Hepatocyte (in vitro differentiated cells): ENCODE data around the gene TRIP12. TPM values are rescaled to one million over a fixed set of nuclear protein-coding genes. Genes with fewer than 3 reads are reported as not detected.

ENCODE experiments used
- DNase-seq: peaks from one replicate; pipeline ENCODE4 v3.0.0-alpha.2; 2016; ENCODE audit warnings: low spot score
- H2AFZ ChIP-seq: fragments of 200-600 bp; sonication (generic); 2 replicates; pipeline ENCODE4 v1.6.0; 2016; ENCODE audit warnings: antibody characterized with exemption, mild to moderate bottlenecking
- H3K27ac ChIP-seq: fragments of 200-600 bp; sonication (generic); 2 replicates; pipeline ENCODE4 v1.5.1; 2016; ENCODE audit warnings: mild to moderate bottlenecking
- H3K27me3 ChIP-seq: fragments of 200-600 bp; sonication (generic); 2 replicates; pipeline ENCODE4 v1.6.1; 2016
- H3K36me3 ChIP-seq: fragments of 200-600 bp; sonication (generic); replicated peaks from 2 replicates; pipeline ENCODE4 v1.5.1; 2016; ENCODE audit warnings: low read depth; ENCODE audit not compliant: insufficient read depth
- H3K4me1 ChIP-seq: fragments of 200-600 bp; sonication (generic); 2 replicates; pipeline ENCODE4 v1.5.1; 2016; ENCODE audit warnings: mild to moderate bottlenecking, moderate library complexity; ENCODE audit not compliant: insufficient read depth
- H3K4me2 ChIP-seq: fragments of 200-600 bp; sonication (generic); 2 replicates; pipeline ENCODE4 v1.6.0; 2016
- H3K4me3 ChIP-seq: fragments of 200-600 bp; sonication (generic); 2 replicates; pipeline ENCODE4 v1.5.1; 2016; ENCODE audit warnings: mild to moderate bottlenecking
- H3K79me2 ChIP-seq: fragments of 200-600 bp; sonication (generic); 2 replicates; pipeline ENCODE4 v1.6.0; 2017; ENCODE audit warnings: mild to moderate bottlenecking
- H3K9me2 ChIP-seq: fragments of 200-600 bp; sonication (generic); replicated peaks from 2 replicates; pipeline ENCODE4 v1.6.0; 2017; ENCODE audit warnings: mild to moderate bottlenecking; ENCODE audit not compliant: insufficient read depth
- H3K9me3 ChIP-seq: fragments of 200-600 bp; sonication (generic); 2 replicates; pipeline ENCODE4 v1.5.1; 2016; ENCODE audit warnings: low read depth, mild to moderate bottlenecking
- H4K20me1 ChIP-seq: fragments of 200-600 bp; sonication (generic); 2 replicates; pipeline ENCODE4 v1.6.0; 2016; ENCODE audit warnings: mild to moderate bottlenecking; ENCODE audit not compliant: insufficient read depth, poor library complexity, severe bottlenecking
- EZH2 ChIP-seq: fragments of 200-600 bp; sonication (generic); IDR thresholded peaks from 2 replicates; pipeline ENCODE4 v1.6.1; 2016; ENCODE audit warnings: antibody characterized with exemption, mild to moderate bottlenecking, borderline replicate concordance
- EZH2phosphoT487 ChIP-seq: fragments of 200-600 bp; sonication (generic); IDR thresholded peaks from one replicate; pipeline ENCODE4 v1.6.1; 2018; ENCODE audit warnings: antibody characterized with exemption, mild to moderate bottlenecking, low read depth, moderate library complexity; ENCODE audit not compliant: unreplicated experiment, severe bottlenecking
- WGBS: methylation state at CpG from one replicate; pipeline ENCODE4 v1.1.6; 2016; ENCODE audit warnings: low lambda C conversion rate; ENCODE audit errors: missing lambda C conversion rate; 5-methylcytosine and 5-hydroxymethylcytosine counted together
- polyA plus RNA-seq: library from polyadenylated mRNA; unstranded; fragments of >200 nt; fragmentation: Nextera tagmentation; extraction: Ambion mirVana; gene quantifications from 2 replicates; pipeline ENCODE4 v1.2.1, GENCODE V29; 2016
- total RNA-seq: library from RNA; depleted of rRNA; stranded (reverse); fragments of >200 nt; gene quantifications from 2 replicates; pipeline ENCODE4 v1.2.3, GENCODE V29; 2014
- TF ChIP-seq, protein P1 (sequence below): fragments of 200-600 bp; sonication (generic); IDR thresholded peaks from 2 replicates; pipeline ENCODE4 v1.5.1; 2016; ENCODE audit warnings: antibody characterized with exemption, mild to moderate bottlenecking; ENCODE audit not compliant: poor library complexity

Gene TRIP12
- total and polyA plus RNA-seq, 2 experiments from 2014 or later: 40.7 to 136 TPM

DNA sequence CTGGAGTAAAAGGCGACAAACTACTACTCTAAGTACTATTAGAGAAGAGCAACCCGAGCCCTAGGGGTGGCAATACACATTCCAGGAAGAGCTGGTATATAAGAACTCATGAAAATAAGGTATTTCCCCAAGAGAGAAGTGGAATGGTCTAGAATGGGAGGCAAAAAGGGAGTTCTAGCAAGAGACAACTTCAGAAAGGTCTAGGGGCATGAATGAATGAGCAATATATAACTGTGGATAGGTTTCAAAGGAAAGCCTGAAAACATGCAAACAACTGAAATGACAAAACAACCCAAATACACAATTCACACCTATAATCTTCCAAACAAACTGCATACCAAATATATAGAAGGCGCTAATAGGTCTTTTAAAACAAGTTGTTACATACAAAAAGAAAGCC lies 22.2 kb downstream of the TRIP12 start:
- Histone ChIP-seq H3K4me3 (no peak overlapping the region), H4K20me1 (peaks cover 95% of the 10 kb centered on the region), H3K4me2 (no peak overlapping the region), H3K79me2 (peaks cover 100% of the 10 kb centered on the region), H3K9me3 (no peaks in the 10 kb centered on the region), H3K36me3 (no peaks in the 10 kb centered on the region), H3K27ac (no peak overlapping the region), H3K9me2 (no peaks in the 10 kb centered on the region), H2AFZ (no peak overlapping the region), H3K27me3 (no peaks in the 10 kb centered on the region), H3K4me1 (no peaks in the 10 kb centered on the region)
- no peak for DNase-seq
- 89% methylated on average over 3 of the region's 3 CpGs for WGBS
- TF ChIP-seq, protein P1, sequence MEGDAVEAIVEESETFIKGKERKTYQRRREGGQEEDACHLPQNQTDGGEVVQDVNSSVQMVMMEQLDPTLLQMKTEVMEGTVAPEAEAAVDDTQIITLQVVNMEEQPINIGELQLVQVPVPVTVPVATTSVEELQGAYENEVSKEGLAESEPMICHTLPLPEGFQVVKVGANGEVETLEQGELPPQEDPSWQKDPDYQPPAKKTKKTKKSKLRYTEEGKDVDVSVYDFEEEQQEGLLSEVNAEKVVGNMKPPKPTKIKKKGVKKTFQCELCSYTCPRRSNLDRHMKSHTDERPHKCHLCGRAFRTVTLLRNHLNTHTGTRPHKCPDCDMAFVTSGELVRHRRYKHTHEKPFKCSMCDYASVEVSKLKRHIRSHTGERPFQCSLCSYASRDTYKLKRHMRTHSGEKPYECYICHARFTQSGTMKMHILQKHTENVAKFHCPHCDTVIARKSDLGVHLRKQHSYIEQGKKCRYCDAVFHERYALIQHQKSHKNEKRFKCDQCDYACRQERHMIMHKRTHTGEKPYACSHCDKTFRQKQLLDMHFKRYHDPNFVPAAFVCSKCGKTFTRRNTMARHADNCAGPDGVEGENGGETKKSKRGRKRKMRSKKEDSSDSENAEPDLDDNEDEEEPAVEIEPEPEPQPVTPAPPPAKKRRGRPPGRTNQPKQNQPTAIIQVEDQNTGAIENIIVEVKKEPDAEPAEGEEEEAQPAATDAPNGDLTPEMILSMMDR: no peak
- no peak for TF ChIP-seq EZH2
- TF ChIP-seq EZH2phosphoT487: no peak

DNA sequence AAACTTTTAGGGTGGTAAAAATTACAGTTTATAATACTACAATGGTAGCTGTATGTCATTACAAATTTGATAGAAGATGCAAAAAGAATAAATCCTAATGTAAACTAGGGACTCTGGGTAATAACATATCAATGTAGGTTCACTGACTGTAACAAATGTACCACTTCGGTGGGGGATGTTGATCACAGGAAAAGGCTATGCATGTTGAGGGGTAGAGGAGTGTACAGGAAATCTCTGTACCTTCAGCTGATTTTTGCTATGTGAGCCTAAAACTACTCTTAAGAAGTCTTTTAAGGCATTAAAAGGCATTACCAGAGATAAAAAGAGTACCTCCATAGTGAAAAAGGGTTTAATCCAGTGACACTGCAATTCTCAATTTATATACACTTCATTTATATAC lies 25.0 kb downstream of the TRIP12 start:
- Histone ChIP-seq H3K36me3 (no peaks in the 10 kb centered on the region), H2AFZ (no peak overlapping the region), H3K9me2 (no peaks in the 10 kb centered on the region), H3K27ac (no peak overlapping the region), H3K4me1 (no peaks in the 10 kb centered on the region), H3K9me3 (no peaks in the 10 kb centered on the region), H3K4me2 (no peak overlapping the region), H3K4me3 (no peak overlapping the region), H3K27me3 (no peaks in the 10 kb centered on the region), H4K20me1 (peaks cover 96% of the 10 kb centered on the region), H3K79me2 (peaks cover 100% of the 10 kb centered on the region)
- TF ChIP-seq, protein P1: no peak
- no peak for TF ChIP-seq EZH2phosphoT487
- TF ChIP-seq EZH2: no peak
- no peak for DNase-seq
- 82% methylated on average over 1 of the region's 1 CpG for WGBS

DNA sequence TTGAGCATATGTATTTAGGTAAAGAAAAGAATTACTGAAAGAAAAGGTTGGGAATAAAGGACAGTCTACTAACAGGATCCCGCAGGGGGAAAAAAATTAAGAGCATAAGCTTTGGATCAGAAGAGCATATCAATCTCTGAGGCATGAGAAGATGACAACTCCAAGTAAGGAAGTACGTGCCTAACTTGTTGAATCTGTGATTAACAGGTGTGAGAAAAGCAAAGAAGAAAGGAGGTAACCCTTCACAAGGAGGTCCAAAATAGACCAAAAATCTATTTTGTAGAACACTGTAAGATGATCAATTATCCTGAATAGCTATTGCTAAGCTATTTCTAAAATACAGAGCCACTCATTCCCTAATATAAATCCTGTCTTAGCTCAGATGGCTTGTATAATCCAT lies 32.8 kb downstream of the TRIP12 start:
- no peaks in the 10 kb centered on the region for H3K4me1 ChIP-seq
- H3K27ac ChIP-seq: no peak overlapping the region
- H3K9me3 ChIP-seq: no peaks in the 10 kb centered on the region
- H3K4me2 ChIP-seq: no peak overlapping the region
- 98% methylated on average over 2 of the region's 2 CpGs for WGBS
- no peak overlapping the region for H3K4me3 ChIP-seq
- no peaks in the 10 kb centered on the region for H3K9me2 ChIP-seq
- peaks cover 100% of the 10 kb centered on the region for H3K79me2 ChIP-seq
- DNase-seq: no peak
- H3K36me3 ChIP-seq: no peaks in the 10 kb centered on the region
- H3K27me3 ChIP-seq: no peaks in the 10 kb centered on the region
- TF ChIP-seq EZH2: no peak
- TF ChIP-seq, protein P1: no peak
- no peak for TF ChIP-seq EZH2phosphoT487
- H2AFZ ChIP-seq: no peak overlapping the region
- peaks cover 90% of the 10 kb centered on the region for H4K20me1 ChIP-seq

DNA sequence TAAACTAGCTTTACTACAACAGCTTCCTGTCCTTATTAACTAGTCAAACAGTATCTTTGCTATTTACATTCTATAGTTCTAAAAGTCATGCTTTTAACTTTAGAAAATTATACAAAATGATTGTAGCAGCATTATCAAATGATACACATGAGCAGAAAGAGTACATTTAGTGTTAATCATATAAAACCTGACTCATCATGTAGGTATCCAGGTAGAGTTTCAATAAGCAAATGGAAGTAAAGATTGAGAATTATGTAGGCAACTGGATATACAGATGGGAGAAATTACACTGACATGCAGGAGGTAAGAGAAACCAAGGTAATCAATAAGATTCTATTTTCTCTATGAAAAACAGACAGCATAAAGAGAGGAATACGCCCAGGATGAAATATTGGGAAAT lies 33.8 kb downstream of the TRIP12 start:
- peaks cover 88% of the 10 kb centered on the region for H4K20me1 ChIP-seq
- WGBS: 100% methylated on average over 1 of the region's 1 CpG
- no peaks in the 10 kb centered on the region for H3K9me2 ChIP-seq
- H3K36me3 ChIP-seq: no peaks in the 10 kb centered on the region
- H3K4me1 ChIP-seq: no peaks in the 10 kb centered on the region
- H3K79me2 ChIP-seq: peaks cover 100% of the 10 kb centered on the region
- no peaks in the 10 kb centered on the region for H3K9me3 ChIP-seq
- TF ChIP-seq EZH2phosphoT487 (no peak), EZH2 (no peak)
- TF ChIP-seq, protein P1: no peak
- no peak overlapping the region for H3K4me2 ChIP-seq
- no peak overlapping the region for H2AFZ ChIP-seq
- no peaks in the 10 kb centered on the region for H3K27me3 ChIP-seq
- DNase-seq: no peak
- H3K4me3 ChIP-seq: no peak overlapping the region
- H3K27ac ChIP-seq: no peak overlapping the region
